HCEC 1CT (cell line): ENCODE data around the gene NEK2.
A peak's percentile ranks its signal among the peaks of the same experiment; 100 is the strongest.
"Not testable (repeated sequence)": the region's sequence is repeated elsewhere in the genome, so short reads cannot be mapped to it uniquely, and the experiment has no call there.

Source experiments
- DNase-seq: peaks from one replicate; pipeline ENCODE4 v3.0.0-alpha.2; 2017

NEK2 gene

GRCh38 chr1:211630236-211631081 lies 45.0 kb downstream of the NEK2 start:
- no peak for DNase-seq

DNA sequence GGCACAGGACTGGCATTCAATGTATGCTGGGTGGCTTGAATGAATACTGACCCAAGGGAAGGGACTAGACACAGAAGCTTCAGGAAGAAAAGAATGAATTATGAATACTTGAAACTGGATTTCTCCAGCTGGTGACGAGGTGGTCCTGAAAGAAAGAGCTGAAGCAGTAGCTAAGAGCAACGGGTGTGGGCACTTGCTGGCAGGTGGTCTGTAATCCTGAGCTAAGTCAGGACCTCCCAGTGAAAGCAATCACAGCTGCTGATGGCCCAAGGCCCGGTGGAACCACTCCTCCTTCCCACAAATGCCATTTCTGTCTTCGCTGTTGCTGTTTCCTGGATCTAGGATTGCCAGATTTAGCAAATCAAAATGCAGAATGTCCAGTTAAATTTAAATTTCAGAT lies 47.0 kb downstream of the NEK2 start:
- no peak for DNase-seq

GRCh38 chr1:211627259-211627658 lies 48.2 kb downstream of the NEK2 start:
- DNase-seq, result no peak

DNA sequence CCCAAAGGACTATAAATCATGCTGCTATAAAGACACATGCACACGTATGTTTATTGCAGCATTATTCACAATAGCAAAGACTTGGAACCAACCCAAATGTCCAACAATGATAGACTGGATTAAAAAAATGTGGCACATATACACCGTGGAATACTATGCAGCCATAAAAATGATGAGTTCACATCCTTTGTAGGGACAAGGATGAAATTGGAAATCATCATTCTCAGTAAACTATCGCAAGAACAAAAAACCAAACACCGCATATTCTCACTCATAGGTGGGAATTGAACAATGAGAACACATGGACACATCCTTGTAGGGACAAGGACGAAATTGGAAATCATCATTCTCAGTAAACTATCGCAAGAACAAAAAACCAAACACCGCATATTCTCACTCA lies 49.6 kb downstream of the NEK2 start:
- DNase-seq, result not testable (repeated sequence)

DNA sequence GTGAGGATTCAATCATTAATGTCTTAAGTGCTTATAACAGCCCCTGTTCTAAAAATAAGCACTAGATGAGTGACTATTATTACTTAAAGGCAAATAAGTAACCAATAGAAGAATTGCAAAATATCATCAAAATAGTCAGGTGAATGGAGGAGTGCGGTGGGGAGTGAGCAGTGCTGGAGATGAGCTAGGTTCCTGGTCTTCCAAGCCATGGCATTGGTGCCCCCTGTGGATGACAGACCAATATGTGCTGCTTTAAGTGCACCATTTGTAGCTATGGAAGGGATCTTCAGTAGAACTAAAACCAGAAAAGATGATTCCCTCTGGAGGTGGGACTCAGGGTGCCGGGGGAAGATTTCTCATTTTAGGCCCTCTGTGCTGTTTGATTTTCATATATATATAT lies 50.4 kb downstream of the NEK2 start:
- peak; percentile 51 for DNase-seq

GRCh38 chr1:211623515-211623914 lies 51.9 kb downstream of the NEK2 start:
- DNase-seq, result no peak

DNA sequence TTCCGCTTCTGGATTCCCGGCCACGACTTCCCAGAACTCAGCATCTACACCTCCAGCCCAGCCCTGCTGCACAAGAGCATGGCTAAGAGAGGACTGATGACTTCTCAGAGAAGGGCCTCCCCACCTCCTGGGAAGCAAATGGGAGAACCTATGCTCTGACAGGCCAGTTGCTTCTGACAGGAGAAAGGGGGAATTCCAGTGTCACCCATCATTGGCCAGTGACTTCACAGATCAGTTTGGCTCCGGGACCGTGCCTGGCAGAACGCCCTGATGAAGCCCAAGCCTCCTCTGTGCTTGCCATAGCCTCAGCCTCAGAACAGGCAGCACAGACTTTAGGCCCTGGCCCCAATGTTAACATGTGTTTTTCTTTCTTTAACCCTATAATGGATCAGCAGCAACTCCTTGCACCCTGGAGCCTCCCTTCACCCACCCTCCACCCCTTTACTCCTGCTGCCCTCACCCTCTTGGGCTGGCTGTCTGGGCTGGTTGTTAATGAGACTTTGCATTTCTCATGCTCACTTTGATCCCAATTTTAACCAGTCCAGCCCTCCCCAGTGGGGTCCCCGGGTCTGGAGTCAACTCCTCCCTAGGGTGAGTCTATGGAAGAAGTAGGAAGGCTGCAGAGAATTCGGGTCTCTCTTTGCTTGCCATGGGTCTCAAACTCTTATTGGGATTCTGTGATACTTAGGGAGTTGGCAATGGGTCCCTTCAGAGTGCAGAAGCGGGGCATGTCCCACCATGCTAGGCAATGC lies 53.8 kb downstream of the NEK2 start:
- no peak for DNase-seq

DNA sequence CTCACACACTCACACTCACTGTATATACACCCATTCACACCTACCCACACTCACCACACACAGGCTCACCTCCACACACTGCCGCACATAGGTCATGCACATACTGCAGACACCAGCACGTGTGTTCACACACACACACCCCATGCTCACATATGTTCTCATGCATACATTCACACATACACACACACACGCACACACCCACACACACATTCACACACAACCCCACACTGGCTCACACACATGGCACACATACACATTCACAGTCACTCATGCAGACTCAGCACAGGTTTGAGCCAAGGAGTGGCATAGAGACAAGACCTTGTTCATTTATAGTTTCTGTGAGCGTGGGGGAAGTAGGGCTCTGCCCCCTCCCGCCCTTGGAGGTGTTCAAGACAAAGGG lies 55.3 kb downstream of the NEK2 start:
- DNase-seq, result no peak

GRCh38 chr1:211619033-211619996 lies 56.1 kb downstream of the NEK2 start:
- no peak for DNase-seq

GRCh38 chr1:211616965-211617297 lies 58.5 kb downstream of the NEK2 start:
- DNase-seq, result no peak

- no peak for DNase-seq
These were observed 59.0 kb downstream of the NEK2 start for GRCh38 chr1:211616231-211616964.

DNA sequence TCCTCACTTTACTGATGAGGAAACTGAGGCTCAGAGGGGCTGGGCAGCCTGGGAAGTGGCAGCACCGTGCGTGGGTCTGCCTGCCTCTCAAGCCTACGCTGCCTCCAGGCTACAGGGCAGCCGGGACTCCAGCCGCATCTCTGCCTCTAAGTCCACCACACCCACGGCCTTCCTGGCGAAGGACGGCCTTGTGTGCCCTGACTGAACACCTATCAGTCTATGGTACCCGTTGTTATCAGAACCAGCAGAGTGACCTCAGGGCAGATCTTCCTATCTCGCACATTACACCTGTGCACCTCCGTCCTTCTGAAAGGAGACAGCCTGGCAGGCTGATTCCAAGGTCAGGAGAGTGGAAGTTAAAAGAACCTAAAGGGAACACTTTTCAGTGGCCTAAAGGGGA lies 60.8 kb downstream of the NEK2 start:
- DNase-seq, result no peak

DNA sequence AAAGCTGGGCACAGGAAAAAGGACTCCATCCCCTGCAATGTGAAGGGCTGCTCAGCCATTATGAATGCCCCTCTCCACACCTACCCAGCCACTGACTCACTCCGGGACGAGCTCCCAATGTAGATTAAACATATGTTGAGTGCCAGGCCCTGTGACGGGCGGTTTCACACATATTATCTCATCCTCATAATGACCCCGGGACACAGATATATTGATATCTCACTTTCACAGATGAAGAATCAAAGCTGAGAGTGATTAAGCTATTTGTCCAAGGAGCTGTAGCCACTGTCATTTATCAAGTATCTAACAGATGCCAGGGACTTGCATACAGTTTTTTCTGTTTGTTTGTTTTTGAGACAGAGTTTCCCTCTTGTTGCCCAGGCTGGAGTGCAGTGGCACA lies 61.5 kb downstream of the NEK2 start:
- no peak for DNase-seq

DNA sequence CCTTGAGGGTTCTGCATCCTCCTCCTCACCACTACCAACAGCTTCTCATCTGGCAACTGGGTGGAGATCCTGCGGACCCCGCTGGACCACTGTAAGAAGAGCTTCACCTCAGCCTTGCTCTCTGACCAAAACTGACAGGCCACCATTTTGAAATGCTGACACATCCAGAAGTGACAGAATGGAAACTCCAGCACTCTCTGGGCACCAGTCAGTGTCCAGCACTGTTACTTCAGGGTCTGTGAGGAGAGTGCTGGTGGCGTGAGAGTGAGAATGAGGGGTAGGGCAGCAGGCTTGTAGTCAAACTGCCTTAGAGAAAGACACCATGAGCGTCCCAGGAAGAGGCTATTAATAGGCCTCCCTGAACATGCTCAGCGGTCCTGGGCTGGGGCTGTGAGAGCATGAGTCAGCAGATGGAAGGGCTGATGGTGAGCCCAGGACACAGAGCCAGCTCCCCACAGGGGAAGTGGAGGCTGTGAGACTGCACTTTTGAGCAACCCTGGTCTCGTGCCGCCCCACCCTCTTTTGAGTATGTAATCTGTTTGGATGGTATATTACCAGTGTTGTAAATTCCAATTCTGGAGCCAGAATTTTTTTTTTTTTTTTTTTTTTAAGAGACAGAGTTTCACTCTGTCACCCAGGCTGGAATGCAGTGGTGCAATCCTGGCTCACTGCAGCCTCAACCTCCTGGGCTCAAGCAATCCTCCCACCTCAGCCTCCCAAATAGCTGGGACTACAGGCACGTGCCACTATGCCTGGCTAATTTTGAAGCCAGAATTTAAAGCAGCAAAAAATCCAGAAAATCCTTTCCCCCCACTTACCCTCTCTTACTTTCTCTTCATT lies 62.1 kb downstream of the NEK2 start:
- DNase-seq, result peak; percentile 92

- no peak for DNase-seq
These were observed 62.7 kb downstream of the NEK2 start for GRCh38 chr1:211612786-211613107.
